ENCODE data around the gene USF1.

GRCh38 chr1:161074676-161075368 lies 29.0 kb upstream of the USF1 start:
- no peak for TF ChIP-seq CTCF (IDR thresholded peaks at IDR 0.05; ENCODE audit: low read depth, low read length, missing input control)
- TF ChIP-seq JUND (IDR thresholded peaks at IDR 0.05), result no peak

Data from liver (tissue), 3 donors.